ENCODE data around the gene ADRA2B.

The ADRA2B gene

GRCh38 chr2:96117701-96118588 lies 1.6 kb upstream of the ADRA2B start:
- Histone ChIP-seq H3K4me3 (ENCODE audit: low read length) (no peak overlapping the region), H3K4me1 (ENCODE audit: control insufficient read depth, insufficient read depth, low read length) (peaks cover 1% of the 10 kb centered on the region; the same call in 1 of the 2 replicates)
- no CpG with 5 or more reads among the region's 17 CpGs for WGBS (ENCODE audit: insufficient coverage, insufficient read length)

GRCh38 chr2:96116879-96117533 lies 635 bp upstream of the ADRA2B start:
- no peaks in the 10 kb centered on the region for H3K36me3 ChIP-seq (ENCODE audit: control insufficient read depth, insufficient read depth, low read length)
- H3K27ac ChIP-seq (ENCODE audit: low read length): no peak overlapping the region
- H3K9me3 ChIP-seq (ENCODE audit: control insufficient read depth, insufficient read depth, low read length): no peaks in the 10 kb centered on the region
- whole genome bisulfite sequencing (ENCODE audit: insufficient coverage, insufficient read length): no CpG with 5 or more reads among the region's 62 CpGs
- H3K4me1 ChIP-seq (ENCODE audit: control insufficient read depth, insufficient read depth, low read length): peaks cover 3% of the 10 kb centered on the region; the same call in 1 of the 2 replicates
- H3K4me3 ChIP-seq (ENCODE audit: low read length): peak overlapping the region; percentile 59
- H3K27me3 ChIP-seq (ENCODE audit: control insufficient read depth, insufficient read depth, low read length): no peaks in the 10 kb centered on the region; the same call in 1 of the 2 replicates
- no peak for DNase-seq (ENCODE audit: low read depth, low spot score)

More at GRCh38 chr2:96117701-96118588, 1.6 kb upstream of the ADRA2B start:
- no peak for DNase-seq (ENCODE audit: low read depth, low spot score)
- no peaks in the 10 kb centered on the region for H3K36me3 ChIP-seq (ENCODE audit: control insufficient read depth, insufficient read depth, low read length)
- no peaks in the 10 kb centered on the region for H3K9me3 ChIP-seq (ENCODE audit: control insufficient read depth, insufficient read depth, low read length)
- H3K27ac ChIP-seq (ENCODE audit: low read length): no peak overlapping the region
- H3K27me3 ChIP-seq (ENCODE audit: control insufficient read depth, insufficient read depth, low read length): no peaks in the 10 kb centered on the region; the same call in 1 of the 2 replicates

DNA sequence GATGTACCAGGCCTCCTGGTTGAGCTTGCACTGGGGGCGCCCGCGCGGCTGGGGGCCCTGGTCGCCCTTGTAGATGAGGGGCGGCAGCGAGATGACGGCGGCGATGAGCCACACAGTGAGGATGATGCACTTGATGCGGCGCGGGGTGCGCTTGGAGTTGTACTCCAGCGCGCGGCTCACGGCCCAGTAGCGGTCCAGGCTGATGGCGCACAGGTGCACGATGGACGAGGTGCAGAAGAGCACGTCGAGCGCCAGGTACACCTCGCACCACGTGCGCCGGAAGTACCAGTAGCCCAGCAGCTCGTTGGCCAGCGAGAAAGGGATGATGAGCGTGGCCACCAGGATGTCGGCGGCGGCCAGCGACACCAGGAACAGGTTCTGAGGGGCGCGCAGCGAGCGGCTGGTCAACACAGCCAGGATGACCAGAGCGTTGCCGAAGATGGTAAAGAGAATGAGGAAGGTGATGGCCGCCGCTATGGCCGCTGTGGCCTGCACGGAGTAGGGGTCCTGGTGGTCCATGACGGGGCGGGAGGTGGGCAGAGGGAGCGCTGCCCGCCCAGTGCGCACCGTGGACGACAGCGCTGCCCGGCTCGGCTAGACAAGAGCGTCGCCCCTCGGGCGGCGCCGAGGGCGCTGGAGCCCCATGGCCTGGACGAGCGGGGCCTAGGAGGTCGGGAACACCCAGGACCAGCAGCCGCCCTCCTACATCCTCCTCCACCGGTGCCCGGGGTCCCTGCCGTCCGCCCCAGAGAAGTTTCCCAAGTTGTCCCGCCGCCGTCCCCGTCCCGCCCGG lies 544 bp downstream of the ADRA2B start:
- H3K36me3 ChIP-seq (ENCODE audit: control insufficient read depth, insufficient read depth, low read length): no peaks in the 10 kb centered on the region
- H3K9me3 ChIP-seq (ENCODE audit: control insufficient read depth, insufficient read depth, low read length): no peaks in the 10 kb centered on the region
- no peak for DNase-seq (ENCODE audit: low read depth, low spot score)
- H3K4me3 ChIP-seq (ENCODE audit: low read length): peak overlapping the region; percentile 59; the same call in 1 of the 2 replicates
- no CpG with 5 or more reads among the region's 77 CpGs for WGBS (ENCODE audit: insufficient coverage, insufficient read length)
- no peaks in the 10 kb centered on the region; the same call in 1 of the 2 replicates for H3K27me3 ChIP-seq (ENCODE audit: control insufficient read depth, insufficient read depth, low read length)
- no peak overlapping the region for H3K27ac ChIP-seq (ENCODE audit: low read length)
- peaks cover 4% of the 10 kb centered on the region; the same call in 1 of the 2 replicates for H3K4me1 ChIP-seq (ENCODE audit: control insufficient read depth, insufficient read depth, low read length)

GRCh38 chr2:96114903-96115581 lies 1.3 kb downstream of the ADRA2B start:
- no peak overlapping the region for H3K27ac ChIP-seq (ENCODE audit: low read length)
- no peak overlapping the region for H3K4me3 ChIP-seq (ENCODE audit: low read length)
- H3K27me3 ChIP-seq (ENCODE audit: control insufficient read depth, insufficient read depth, low read length): no peaks in the 10 kb centered on the region; the same call in 1 of the 2 replicates
- no peak for DNase-seq (ENCODE audit: low read depth, low spot score)
- H3K4me1 ChIP-seq (ENCODE audit: control insufficient read depth, insufficient read depth, low read length): peaks cover 4% of the 10 kb centered on the region; the same call in 1 of the 2 replicates
- no peaks in the 10 kb centered on the region for H3K36me3 ChIP-seq (ENCODE audit: control insufficient read depth, insufficient read depth, low read length)
- no CpG with 5 or more reads among the region's 24 CpGs for WGBS (ENCODE audit: insufficient coverage, insufficient read length)
- no peaks in the 10 kb centered on the region for H3K9me3 ChIP-seq (ENCODE audit: control insufficient read depth, insufficient read depth, low read length)

DNA sequence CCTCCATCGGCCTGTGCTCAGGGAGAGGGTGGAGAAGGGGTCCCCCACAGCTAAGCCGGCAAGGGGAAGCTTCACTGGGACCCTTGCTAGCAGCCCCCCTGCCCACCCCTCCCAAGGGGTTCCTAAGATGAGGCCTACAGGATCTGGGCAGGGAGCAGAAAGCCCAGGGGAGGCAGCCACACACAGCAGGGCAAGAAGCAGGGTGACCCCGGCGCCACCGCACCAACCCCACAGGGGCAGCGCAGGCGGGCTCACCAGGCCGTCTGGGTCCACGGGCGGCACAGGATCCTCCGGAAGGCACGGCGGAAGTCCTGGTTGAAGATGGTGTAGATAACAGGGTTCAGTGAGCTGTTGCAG lies 1.8 kb downstream of the ADRA2B start:
- no peak for DNase-seq (ENCODE audit: low read depth, low spot score)
- Histone ChIP-seq H3K9me3 (ENCODE audit: control insufficient read depth, insufficient read depth, low read length) (no peaks in the 10 kb centered on the region), H3K27ac (ENCODE audit: low read length) (no peak overlapping the region), H3K4me3 (ENCODE audit: low read length) (no peak overlapping the region), H3K4me1 (ENCODE audit: control insufficient read depth, insufficient read depth, low read length) (peaks cover 4% of the 10 kb centered on the region; the same call in 1 of the 2 replicates), H3K27me3 (ENCODE audit: control insufficient read depth, insufficient read depth, low read length) (no peaks in the 10 kb centered on the region; the same call in 1 of the 2 replicates), H3K36me3 (ENCODE audit: control insufficient read depth, insufficient read depth, low read length) (no peaks in the 10 kb centered on the region)
- WGBS (ENCODE audit: insufficient coverage, insufficient read length): no CpG with 5 or more reads among the region's 13 CpGs

GRCh38 chr2:96113951-96114350 lies 2.4 kb downstream of the ADRA2B start:
- Histone ChIP-seq H3K4me3 (ENCODE audit: low read length) (no peak overlapping the region), H3K9me3 (ENCODE audit: control insufficient read depth, insufficient read depth, low read length) (no peaks in the 10 kb centered on the region), H3K36me3 (ENCODE audit: control insufficient read depth, insufficient read depth, low read length) (no peaks in the 10 kb centered on the region), H3K27ac (ENCODE audit: low read length) (no peak overlapping the region), H3K27me3 (ENCODE audit: control insufficient read depth, insufficient read depth, low read length) (no peaks in the 10 kb centered on the region; the same call in 1 of the 2 replicates), H3K4me1 (ENCODE audit: control insufficient read depth, insufficient read depth, low read length) (peaks cover 9% of the 10 kb centered on the region)
- no peak for DNase-seq (ENCODE audit: low read depth, low spot score)
- WGBS (ENCODE audit: insufficient coverage, insufficient read length): no CpG with 5 or more reads among the region's 17 CpGs

DNA sequence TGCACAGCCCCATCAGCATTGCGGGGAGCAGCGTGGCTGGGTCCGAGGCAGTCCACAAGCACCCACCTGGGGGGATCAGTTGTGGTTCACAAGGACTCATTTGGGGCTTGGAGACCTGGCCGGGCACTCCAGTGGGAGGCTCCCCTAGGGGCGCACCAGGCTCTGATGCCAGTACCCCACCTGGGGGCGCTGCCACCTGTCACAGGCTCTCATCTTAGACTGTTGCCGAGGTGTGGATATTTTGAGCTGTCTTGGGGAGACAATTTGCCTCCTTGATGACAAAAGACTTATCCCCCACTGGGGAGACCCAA lies 3.0 kb downstream of the ADRA2B start:
- Histone ChIP-seq H3K9me3 (ENCODE audit: control insufficient read depth, insufficient read depth, low read length) (no peaks in the 10 kb centered on the region), H3K4me1 (ENCODE audit: control insufficient read depth, insufficient read depth, low read length) (peaks cover 11% of the 10 kb centered on the region), H3K36me3 (ENCODE audit: control insufficient read depth, insufficient read depth, low read length) (no peaks in the 10 kb centered on the region), H3K27me3 (ENCODE audit: control insufficient read depth, insufficient read depth, low read length) (no peaks in the 10 kb centered on the region; the same call in 1 of the 2 replicates), H3K27ac (ENCODE audit: low read length) (no peak overlapping the region), H3K4me3 (ENCODE audit: low read length) (no peak overlapping the region)
- no peak for DNase-seq (ENCODE audit: low read depth, low spot score)
- WGBS (ENCODE audit: insufficient coverage, insufficient read length): no CpG with 5 or more reads among the region's 7 CpGs

GRCh38 chr2:96112501-96113366 lies 3.6 kb downstream of the ADRA2B start:
- no peak overlapping the region for H3K27ac ChIP-seq (ENCODE audit: low read length)
- no peaks in the 10 kb centered on the region; the same call in 1 of the 2 replicates for H3K27me3 ChIP-seq (ENCODE audit: control insufficient read depth, insufficient read depth, low read length)
- H3K4me1 ChIP-seq (ENCODE audit: control insufficient read depth, insufficient read depth, low read length): peaks cover 12% of the 10 kb centered on the region
- no peaks in the 10 kb centered on the region for H3K36me3 ChIP-seq (ENCODE audit: control insufficient read depth, insufficient read depth, low read length)
- H3K4me3 ChIP-seq (ENCODE audit: low read length): no peak overlapping the region
- no peaks in the 10 kb centered on the region for H3K9me3 ChIP-seq (ENCODE audit: control insufficient read depth, insufficient read depth, low read length)
- DNase-seq (ENCODE audit: low read depth, low spot score): no peak
- no CpG with 5 or more reads among the region's 9 CpGs for WGBS (ENCODE audit: insufficient coverage, insufficient read length)

GRCh38 chr2:96111823-96112500 lies 4.4 kb downstream of the ADRA2B start:
- H3K27ac ChIP-seq (ENCODE audit: low read length): no peak overlapping the region

More at GRCh38 chr2:96111823-96112500, 4.4 kb downstream of the ADRA2B start:
- H3K36me3 ChIP-seq (ENCODE audit: control insufficient read depth, insufficient read depth, low read length): no peaks in the 10 kb centered on the region
- no CpG with 5 or more reads among the region's 7 CpGs for WGBS (ENCODE audit: insufficient coverage, insufficient read length)
- no peaks in the 10 kb centered on the region for H3K9me3 ChIP-seq (ENCODE audit: control insufficient read depth, insufficient read depth, low read length)
- no peak overlapping the region for H3K4me3 ChIP-seq (ENCODE audit: low read length)
- DNase-seq (ENCODE audit: low read depth, low spot score): no peak
- H3K4me1 ChIP-seq (ENCODE audit: control insufficient read depth, insufficient read depth, low read length): peaks cover 13% of the 10 kb centered on the region
- H3K27me3 ChIP-seq (ENCODE audit: control insufficient read depth, insufficient read depth, low read length): no peaks in the 10 kb centered on the region; the same call in 1 of the 2 replicates
